Activated T-cell treated with anti-CD3 and anti-CD28 coated beads for 1 hour (primary cell): ENCODE measurements around the gene ABCC3.

Experiments
- DNase-seq: peaks from one replicate; pipeline ENCODE4 v3.0.0-alpha.2; 2020; ENCODE audit warnings: low read depth

ABCC3 gene

GRCh38 chr17:50634224-50634914, at the start of gene ABCC3:
TSS of gene ABCC3 (plus strand) at chr17:50634881. CDS start at chr17:50634937, 56 bp downstream.
- DNase-seq = no peak

- DNase-seq = no peak
Measured at GRCh38 chr17:50585346-50585745, 49.3 kb upstream of the ABCC3 start.

- DNase-seq = no peak
Measured at GRCh38 chr17:50585891-50586290, 48.8 kb upstream of the ABCC3 start.

- no peak for DNase-seq
Measured at GRCh38 chr17:50586421-50587247, 48.0 kb upstream of the ABCC3 start.

- no peak for DNase-seq
Measured at GRCh38 chr17:50587571-50587970, 47.1 kb upstream of the ABCC3 start.

- DNase-seq = no peak
Measured at GRCh38 chr17:50588391-50589049, 46.2 kb upstream of the ABCC3 start.

- DNase-seq = no peak
Measured at GRCh38 chr17:50589095-50589705, 45.5 kb upstream of the ABCC3 start.

- DNase-seq = no peak
Measured at GRCh38 chr17:50590946-50591737, 43.5 kb upstream of the ABCC3 start.

GRCh38 chr17:50593321-50593720, 41.4 kb upstream of the ABCC3 start:
- no peak for DNase-seq

- no peak for DNase-seq
Measured at GRCh38 chr17:50594128-50594823, 40.4 kb upstream of the ABCC3 start.

- no peak for DNase-seq
Measured at GRCh38 chr17:50594892-50595291, 39.8 kb upstream of the ABCC3 start.

GRCh38 chr17:50596191-50597037, 38.3 kb upstream of the ABCC3 start:
- DNase-seq = no peak

- no peak for DNase-seq
Measured at GRCh38 chr17:50598487-50598886, 36.2 kb upstream of the ABCC3 start.

- DNase-seq = no peak
Measured at GRCh38 chr17:50599606-50600005, 35.1 kb upstream of the ABCC3 start.

GRCh38 chr17:50601823-50602375, 32.8 kb upstream of the ABCC3 start:
- DNase-seq = no peak

GRCh38 chr17:50602836-50603235, 31.8 kb upstream of the ABCC3 start:
- no peak for DNase-seq

GRCh38 chr17:50603340-50603739, 31.3 kb upstream of the ABCC3 start:
- DNase-seq = no peak

- no peak for DNase-seq
Measured at GRCh38 chr17:50604513-50604912, 30.2 kb upstream of the ABCC3 start.

GRCh38 chr17:50605429-50605828, 29.3 kb upstream of the ABCC3 start:
- no peak for DNase-seq
